ENCODE measurements around the gene DNAJC7. TPM values are rescaled to one million over a fixed set of nuclear protein-coding genes. Genes with fewer than 3 reads are reported as not detected.

The DNAJC7 gene
- total RNA-seq, 1 donor, result 75.3 TPM

DNA sequence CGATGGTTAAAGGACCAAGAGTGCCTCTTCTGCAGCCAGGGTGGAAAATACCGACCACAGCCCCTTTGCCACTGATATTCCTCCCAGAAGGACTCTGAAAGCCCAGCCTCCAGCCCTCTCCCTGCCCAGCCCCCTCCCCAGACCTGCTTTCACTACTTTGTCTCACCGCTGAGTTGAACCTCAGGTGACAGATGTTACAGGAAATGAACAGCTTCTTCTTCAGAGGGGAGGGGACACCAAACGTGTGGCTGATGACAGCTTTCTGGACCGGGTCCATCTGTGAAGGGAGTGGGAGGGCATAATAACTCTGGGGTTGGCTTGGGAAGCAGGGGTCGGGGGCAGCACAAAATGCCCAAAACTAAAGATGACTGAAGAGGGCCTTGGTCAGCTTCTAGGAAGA lies 16.8 kb upstream of the DNAJC7 start:
- Histone ChIP-seq H3K4me1 (ENCODE audit: insufficient read depth, low read length) (no peaks in the 10 kb centered on the region), H3K4me3 (ENCODE audit: insufficient read depth, low read length) (no peak overlapping the region), H3K4me2 (ENCODE audit: insufficient read depth, low read length) (no peak overlapping the region), H3K27ac (ENCODE audit: low read depth, low read length) (no peak overlapping the region), H3K79me2 (ENCODE audit: insufficient read depth, low read length) (no peaks in the 10 kb centered on the region), H4K20me1 (ENCODE audit: insufficient read depth, low read length) (no peaks in the 10 kb centered on the region), H3K9me3 (ENCODE audit: low read depth, low read length) (no peaks in the 10 kb centered on the region), H3K27me3 (ENCODE audit: insufficient read depth, low read length) (no peaks in the 10 kb centered on the region), H3K36me3 (ENCODE audit: insufficient read depth, low read length) (no peaks in the 10 kb centered on the region), H2AFZ (ENCODE audit: low read length) (no peak overlapping the region)
- DNase-seq (ENCODE audit: insufficient read length, low spot score, missing footprints), result no peak
- no peak for TF ChIP-seq CTCF (IDR thresholded peaks at IDR 0.05; ENCODE audit: extremely low read depth, low read depth, low read length)

DNA sequence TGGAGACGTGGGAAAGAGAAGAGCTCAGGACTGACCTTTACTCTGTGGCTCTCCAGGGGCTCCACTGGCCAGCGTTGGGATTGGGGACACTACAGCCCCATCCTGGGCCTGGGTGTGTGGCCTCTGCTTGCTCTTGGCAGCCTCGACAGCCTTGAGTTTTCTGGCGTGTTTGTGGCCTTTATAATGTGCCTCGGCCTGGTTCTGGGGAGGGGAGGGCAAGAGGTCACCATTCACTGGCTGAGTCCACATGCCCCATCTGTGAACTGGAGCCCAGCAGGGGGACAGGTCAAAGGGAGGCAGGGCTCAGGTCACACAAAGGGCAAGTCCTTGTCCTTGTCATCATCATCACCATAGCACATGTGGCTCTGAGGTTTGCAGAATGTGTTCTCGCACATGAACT lies 14.3 kb upstream of the DNAJC7 start:
- Histone ChIP-seq H3K9me3 (ENCODE audit: low read depth, low read length) (no peaks in the 10 kb centered on the region), H3K4me3 (ENCODE audit: insufficient read depth, low read length) (no peak overlapping the region), H4K20me1 (ENCODE audit: insufficient read depth, low read length) (no peaks in the 10 kb centered on the region), H2AFZ (ENCODE audit: low read length) (no peak overlapping the region), H3K27ac (ENCODE audit: low read depth, low read length) (no peak overlapping the region), H3K4me2 (ENCODE audit: insufficient read depth, low read length) (no peak overlapping the region), H3K79me2 (ENCODE audit: insufficient read depth, low read length) (no peaks in the 10 kb centered on the region), H3K36me3 (ENCODE audit: insufficient read depth, low read length) (no peaks in the 10 kb centered on the region), H3K27me3 (ENCODE audit: insufficient read depth, low read length) (no peaks in the 10 kb centered on the region), H3K4me1 (ENCODE audit: insufficient read depth, low read length) (no peaks in the 10 kb centered on the region)
- TF ChIP-seq CTCF (IDR thresholded peaks at IDR 0.05; ENCODE audit: extremely low read depth, low read depth, low read length), result no peak
- peak; percentile 72 for DNase-seq (ENCODE audit: insufficient read length, low spot score, missing footprints)

DNA sequence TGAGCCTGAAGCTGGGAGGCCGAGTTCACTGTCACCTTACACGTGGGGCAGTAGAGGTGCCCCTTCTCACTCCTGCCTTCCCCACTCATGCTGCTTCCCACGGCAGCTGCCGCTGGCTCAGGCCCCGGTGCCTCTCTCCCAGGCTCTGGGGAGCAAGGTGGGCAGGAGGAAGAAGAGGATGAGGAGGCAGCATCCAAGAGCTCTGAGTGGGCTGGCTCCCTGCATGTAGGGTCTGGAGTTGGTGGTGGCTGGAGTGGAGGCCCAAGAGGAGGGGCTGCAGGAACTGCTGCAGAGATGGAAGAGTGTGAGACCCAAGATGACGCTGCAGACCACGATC lies 11.5 kb upstream of the DNAJC7 start:
- Histone ChIP-seq H3K27me3 (ENCODE audit: insufficient read depth, low read length) (no peaks in the 10 kb centered on the region), H3K27ac (ENCODE audit: low read depth, low read length) (no peak overlapping the region), H3K4me1 (ENCODE audit: insufficient read depth, low read length) (peaks cover 12% of the 10 kb centered on the region), H2AFZ (ENCODE audit: low read length) (no peak overlapping the region), H3K9me3 (ENCODE audit: low read depth, low read length) (no peaks in the 10 kb centered on the region), H3K4me2 (ENCODE audit: insufficient read depth, low read length) (no peak overlapping the region), H3K36me3 (ENCODE audit: insufficient read depth, low read length) (peaks cover 4% of the 10 kb centered on the region), H3K79me2 (ENCODE audit: insufficient read depth, low read length) (no peaks in the 10 kb centered on the region), H3K4me3 (ENCODE audit: insufficient read depth, low read length) (no peak overlapping the region), H4K20me1 (ENCODE audit: insufficient read depth, low read length) (no peaks in the 10 kb centered on the region)
- TF ChIP-seq CTCF (IDR thresholded peaks at IDR 0.05; ENCODE audit: extremely low read depth, low read depth, low read length), result no peak
- peak; percentile 45 for DNase-seq (ENCODE audit: insufficient read length, low spot score, missing footprints)

- Histone ChIP-seq H3K36me3 (ENCODE audit: insufficient read depth, low read length) (peaks cover 10% of the 10 kb centered on the region), H3K79me2 (ENCODE audit: insufficient read depth, low read length) (no peaks in the 10 kb centered on the region), H3K4me2 (ENCODE audit: insufficient read depth, low read length) (no peak overlapping the region), H3K4me1 (ENCODE audit: insufficient read depth, low read length) (peaks cover 12% of the 10 kb centered on the region), H4K20me1 (ENCODE audit: insufficient read depth, low read length) (no peaks in the 10 kb centered on the region), H3K4me3 (ENCODE audit: insufficient read depth, low read length) (no peak overlapping the region), H3K9me3 (ENCODE audit: low read depth, low read length) (no peaks in the 10 kb centered on the region), H2AFZ (ENCODE audit: low read length) (no peak overlapping the region), H3K27ac (ENCODE audit: low read depth, low read length) (no peak overlapping the region), H3K27me3 (ENCODE audit: insufficient read depth, low read length) (no peaks in the 10 kb centered on the region)
- TF ChIP-seq CTCF (IDR thresholded peaks at IDR 0.05; ENCODE audit: extremely low read depth, low read depth, low read length), result peak; percentile 28
- DNase-seq (ENCODE audit: insufficient read length, low spot score, missing footprints), result peak; percentile 26
These were observed 10.9 kb upstream of the DNAJC7 start for GRCh38 chr17:42027961-42028790.

Measured in osteoblast (primary cell).